NCI-H2227 treated with DMSO at 0.1 percent for 48 hours (cell line): ENCODE results near the gene CR1L.
"Not testable (repeated sequence)": the region's sequence is repeated elsewhere in the genome, so short reads cannot be mapped to it uniquely, and the experiment has no call there.

Source experiments
- DNase-seq: peaks from one replicate; lab custom pipeline; 2025; lab: John Stamatoyannopoulos, UW

The CR1L gene

GRCh38 chr1:207646171-207646570, 1.2 kb downstream of the CR1L start:
- DNase-seq, result no peak

GRCh38 chr1:207646944-207647579, 2.1 kb downstream of the CR1L start:
- no peak for DNase-seq

GRCh38 chr1:207647671-207648333, 2.9 kb downstream of the CR1L start:
- DNase-seq, result no peak

GRCh38 chr1:207648334-207649209, 3.6 kb downstream of the CR1L start:
- DNase-seq, result no peak

- no peak for DNase-seq
Observed at GRCh38 chr1:207649210-207649753, 4.3 kb downstream of the CR1L start.

- DNase-seq, result no peak
Observed at GRCh38 chr1:207649865-207650580, 5.1 kb downstream of the CR1L start.

- no peak for DNase-seq
Observed at GRCh38 chr1:207651583-207651982, 6.7 kb downstream of the CR1L start.

- DNase-seq, result no peak
Observed at GRCh38 chr1:207654320-207654719, 9.4 kb downstream of the CR1L start.

- DNase-seq, result no peak
Observed at GRCh38 chr1:207658408-207658807, 13.5 kb downstream of the CR1L start.

GRCh38 chr1:207658904-207659485, 14.1 kb downstream of the CR1L start:
- DNase-seq, result no peak

- DNase-seq, result no peak
Observed at GRCh38 chr1:207659545-207660153, 14.7 kb downstream of the CR1L start.

- DNase-seq, result not testable (repeated sequence)
Observed at GRCh38 chr1:207661420-207661819, 16.5 kb downstream of the CR1L start.

GRCh38 chr1:207666342-207666741, 21.4 kb downstream of the CR1L start:
- DNase-seq, result no peak

GRCh38 chr1:207669528-207670009, 24.6 kb downstream of the CR1L start:
- no peak for DNase-seq

GRCh38 chr1:207670192-207670591, 25.3 kb downstream of the CR1L start:
- no peak for DNase-seq

GRCh38 chr1:207670997-207671396, 26.1 kb downstream of the CR1L start:
- DNase-seq, result no peak

GRCh38 chr1:207672522-207673130, 27.7 kb downstream of the CR1L start:
- no peak for DNase-seq

- DNase-seq, result no peak
Observed at GRCh38 chr1:207673399-207673798, 28.5 kb downstream of the CR1L start.

- no peak for DNase-seq
Observed at GRCh38 chr1:207676153-207676552, 31.2 kb downstream of the CR1L start.

GRCh38 chr1:207680590-207681388, 35.9 kb downstream of the CR1L start:
- DNase-seq, result not testable (repeated sequence)
